ENCODE data around the gene CTBP1.
A peak's percentile ranks its signal among the peaks of the same experiment; 100 is the strongest.

DNA sequence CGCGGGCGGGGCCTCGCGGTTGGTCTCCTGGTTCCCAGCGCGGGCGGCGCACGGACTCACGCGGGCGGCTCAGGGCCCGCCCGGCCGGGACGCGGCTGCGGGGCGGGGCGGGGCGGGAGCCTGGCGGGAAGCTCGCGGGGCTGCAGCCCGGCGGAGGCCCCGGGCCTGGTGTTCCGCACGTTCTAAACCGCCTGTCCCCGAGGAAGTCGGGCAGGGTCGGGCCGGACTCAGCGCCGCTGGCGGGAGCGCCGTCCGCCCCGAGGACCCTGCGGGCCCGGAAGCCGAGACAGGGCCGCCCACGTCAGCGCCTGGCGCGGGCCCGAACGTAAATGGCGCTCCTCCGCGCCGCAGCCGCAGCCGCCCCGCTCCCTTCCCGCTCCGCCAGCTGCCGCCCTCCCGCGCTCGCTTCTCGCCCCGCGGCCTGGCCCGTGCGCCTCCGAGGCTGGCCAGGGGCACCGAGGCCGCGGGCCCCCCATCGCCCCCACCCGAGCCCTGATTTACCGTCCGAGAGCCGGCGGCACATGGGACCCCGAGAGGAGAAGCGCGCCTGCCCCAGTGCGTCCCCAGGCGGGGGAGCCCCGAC, 309 bp upstream of the CTBP1 start:
- peak; percentile 21; the same call in 1 of the 2 replicates for TF ChIP-seq EP300 (IDR thresholded peaks at IDR 0.05; ENCODE audit: borderline replicate concordance)
- TF ChIP-seq TCF12 (IDR thresholded peaks at IDR 0.05; ENCODE audit: low read depth), result no peak
- no peak for TF ChIP-seq REST (IDR thresholded peaks at IDR 0.05; ENCODE audit: low read depth)
- TF ChIP-seq FOXM1 (IDR thresholded peaks at IDR 0.05; ENCODE audit: borderline replicate concordance, low read depth), result no peak
- peak; percentile 59; the same call in 1 of the 2 replicates for TF ChIP-seq EGR1 (IDR thresholded peaks at IDR 0.05)
- no peak for TF ChIP-seq RAD21 (IDR thresholded peaks at IDR 0.05; ENCODE audit: low read depth)
- TF ChIP-seq ZBTB7A (IDR thresholded peaks at IDR 0.05; ENCODE audit: low read depth), result no peak
- TF ChIP-seq, protein P1, sequence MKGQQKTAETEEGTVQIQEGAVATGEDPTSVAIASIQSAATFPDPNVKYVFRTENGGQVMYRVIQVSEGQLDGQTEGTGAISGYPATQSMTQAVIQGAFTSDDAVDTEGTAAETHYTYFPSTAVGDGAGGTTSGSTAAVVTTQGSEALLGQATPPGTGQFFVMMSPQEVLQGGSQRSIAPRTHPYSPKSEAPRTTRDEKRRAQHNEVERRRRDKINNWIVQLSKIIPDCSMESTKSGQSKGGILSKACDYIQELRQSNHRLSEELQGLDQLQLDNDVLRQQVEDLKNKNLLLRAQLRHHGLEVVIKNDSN (IDR thresholded peaks at IDR 0.05), result no peak
- TF ChIP-seq TAF1 (IDR thresholded peaks at IDR 0.05; ENCODE audit: low read depth), result no peak; the same call in 1 of the 2 replicates
- TF ChIP-seq TEAD4 (IDR thresholded peaks at IDR 0.05), result no peak
- peak; percentile 73; the same call in 1 of the 2 replicates for TF ChIP-seq YY1 (IDR thresholded peaks at IDR 0.05; ENCODE audit: low read depth)
- TF ChIP-seq, protein P2, sequence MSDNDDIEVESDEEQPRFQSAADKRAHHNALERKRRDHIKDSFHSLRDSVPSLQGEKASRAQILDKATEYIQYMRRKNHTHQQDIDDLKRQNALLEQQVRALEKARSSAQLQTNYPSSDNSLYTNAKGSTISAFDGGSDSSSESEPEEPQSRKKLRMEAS (IDR thresholded peaks at IDR 0.05), result peak; percentile 71
- TF ChIP-seq NFIC (IDR thresholded peaks at IDR 0.05), result no peak
